Measurements from ENCODE around the gene AFAP1. TPM values are rescaled to one million over a fixed set of nuclear protein-coding genes. Genes with fewer than 3 reads are reported as not detected.

The AFAP1 gene
- total RNA-seq, 4 donors from 2014 or later, result 4.4 to 16.6 (median 10.7) TPM

DNA sequence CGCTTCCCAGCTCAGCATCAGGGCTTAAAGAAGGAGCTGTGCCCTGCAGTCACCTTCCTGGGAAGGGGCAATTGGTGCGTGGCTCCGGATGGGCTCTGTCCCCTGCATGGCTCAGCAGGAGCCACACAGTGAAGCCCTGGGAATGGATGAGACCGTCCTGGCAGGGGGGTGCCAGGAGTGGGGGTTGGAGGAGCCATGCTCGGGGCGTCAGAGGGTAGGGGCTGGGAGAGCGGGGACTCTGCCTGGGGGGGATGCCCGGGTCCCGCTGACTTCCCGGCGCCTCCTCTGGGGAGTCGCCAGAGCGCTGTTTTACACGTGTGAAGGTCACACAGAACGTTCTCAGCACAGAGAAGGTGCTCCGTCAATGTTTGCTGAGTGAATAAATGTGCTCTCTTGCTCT is 184.1 kb downstream of the AFAP1 start:
- H3K27me3 ChIP-seq, result peaks cover 0 to 27% (median 0%) of the 10 kb centered on the region in 4 donors
- H3K4me1 ChIP-seq, result peaks cover 0 to 38% (median 6%) of the 10 kb centered on the region in 3 donors
- no peaks in the 10 kb centered on the region for H3K9me3 ChIP-seq
- peaks cover 0 to 10% (median 0%) of the 10 kb centered on the region in 3 donors for H3K36me3 ChIP-seq
- TF ChIP-seq CTCF (IDR thresholded peaks at IDR 0.05) (no peak), POLR2A (IDR thresholded peaks at IDR 0.05) (no peak)
- WGBS, 2 donors, result 60 to 81% methylated on average over 1 to 12 of the region's 16 CpGs
- no peak overlapping the region for H3K27ac ChIP-seq
- intact Hi-C loops (cut with DNase I), result no loop called here
- no peak for DNase-seq
- no peak overlapping the region for H3K4me3 ChIP-seq

- H3K9me3 ChIP-seq, result no peaks in the 10 kb centered on the region
- 82 to 91% methylated on average over 11 to 20 of the region's 21 CpGs for WGBS, 2 donors
- DNase-seq, result no peak
- H3K27ac ChIP-seq, result no peak overlapping the region
- H3K4me3 ChIP-seq, result no peak overlapping the region
- intact Hi-C loops (cut with DNase I), result no loop called here
- peaks cover 0 to 2% (median 0%) of the 10 kb centered on the region in 3 donors for H3K36me3 ChIP-seq
- TF ChIP-seq POLR2A (IDR thresholded peaks at IDR 0.05), result no peak
- TF ChIP-seq CTCF (IDR thresholded peaks at IDR 0.05), result no peak
- peaks cover 0 to 46% (median 6%) of the 10 kb centered on the region in 3 donors for H3K4me1 ChIP-seq
- peaks cover 0 to 30% (median 0%) of the 10 kb centered on the region in 4 donors for H3K27me3 ChIP-seq
Measured at GRCh38 chr4:7754565-7755262, 184.9 kb downstream of the AFAP1 start.

GRCh38 chr4:7753931-7754465 is 185.7 kb downstream of the AFAP1 start:
- no peak for DNase-seq
- 73 to 79% methylated on average over 11 to 15 of the region's 15 CpGs for WGBS, 2 donors
- intact Hi-C loops (cut with DNase I), result no loop called here

DNA sequence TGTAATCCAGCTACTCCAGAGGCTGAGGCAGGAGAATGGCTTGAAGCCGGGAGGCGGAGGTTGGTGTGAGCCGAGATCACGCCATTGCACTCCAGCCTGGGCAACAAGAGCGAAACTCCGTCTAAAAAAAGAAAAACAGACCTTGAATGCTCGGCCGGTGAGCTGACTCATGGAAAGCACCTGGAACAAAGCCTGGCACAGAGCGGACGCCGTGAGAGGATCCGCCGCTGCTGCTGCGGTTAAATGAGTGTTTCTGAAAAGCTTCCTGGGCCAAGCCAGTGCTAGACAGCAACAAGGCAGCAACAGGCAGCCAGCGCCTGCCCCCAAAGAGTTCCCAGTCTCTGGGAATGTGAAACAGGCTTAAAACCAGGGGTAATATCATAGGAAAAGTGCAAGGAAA is 186.4 kb downstream of the AFAP1 start:
- Histone ChIP-seq H3K36me3 (no peaks in the 10 kb centered on the region), H3K27me3 (peaks cover 0 to 38% (median 0%) of the 10 kb centered on the region in 4 donors), H3K4me1 (peaks cover 0 to 44% (median 9%) of the 10 kb centered on the region in 3 donors), H3K4me3 (no peak overlapping the region), H3K9me3 (no peaks in the 10 kb centered on the region), H3K27ac (no peak overlapping the region)
- WGBS, 2 donors, result 22 to 45% methylated on average over 13 to 15 of the region's 15 CpGs
- TF ChIP-seq POLR2A (IDR thresholded peaks at IDR 0.05), result no peak
- TF ChIP-seq CTCF (IDR thresholded peaks at IDR 0.05), result no peak
- intact Hi-C loops (cut with DNase I), result no loop called here
- no peak for DNase-seq

More at GRCh38 chr4:7753931-7754465, 185.7 kb downstream of the AFAP1 start:
- TF ChIP-seq POLR2A (IDR thresholded peaks at IDR 0.05) (no peak), CTCF (IDR thresholded peaks at IDR 0.05) (no peak)
- peaks cover 0 to 30% (median 0%) of the 10 kb centered on the region in 4 donors for H3K27me3 ChIP-seq
- H3K4me3 ChIP-seq, result no peak overlapping the region
- H3K27ac ChIP-seq, result no peak overlapping the region
- no peaks in the 10 kb centered on the region for H3K9me3 ChIP-seq
- H3K4me1 ChIP-seq, result peaks cover 0 to 49% (median 9%) of the 10 kb centered on the region in 3 donors
- no peaks in the 10 kb centered on the region for H3K36me3 ChIP-seq

DNA sequence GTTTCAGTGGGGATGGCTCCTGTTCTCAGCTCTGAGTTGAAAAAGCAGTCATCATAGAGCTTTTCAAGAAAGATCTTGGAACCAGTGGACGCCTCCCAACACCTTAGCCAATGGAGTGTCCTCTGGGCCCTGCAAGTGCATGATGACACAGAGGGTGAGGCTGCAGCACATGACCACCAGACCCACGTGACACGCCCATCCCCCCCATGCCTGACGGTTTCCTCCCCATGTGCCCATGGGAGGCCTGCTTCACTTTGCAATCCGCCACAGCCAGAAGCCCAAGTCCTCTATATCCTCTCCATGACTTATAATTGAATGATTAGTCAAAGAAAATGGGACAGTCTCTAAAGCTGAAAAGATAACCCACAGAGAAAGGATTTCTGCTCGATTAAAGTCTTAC is 187.0 kb downstream of the AFAP1 start:
- Histone ChIP-seq H3K9me3 (no peaks in the 10 kb centered on the region), H3K4me1 (peaks cover 0 to 38% (median 9%) of the 10 kb centered on the region in 3 donors), H3K27me3 (peaks cover 0 to 44% (median 0%) of the 10 kb centered on the region in 4 donors), H3K36me3 (no peaks in the 10 kb centered on the region), H3K27ac (no peak overlapping the region), H3K4me3 (no peak overlapping the region)
- WGBS, 2 donors, result 69 to 87% methylated on average over 5 of the region's 6 CpGs
- intact Hi-C loops (cut with DNase I), result no loop called here
- DNase-seq, result no peak
- TF ChIP-seq POLR2A (IDR thresholded peaks at IDR 0.05) (no peak), CTCF (IDR thresholded peaks at IDR 0.05) (no peak)

All from esophagus squamous epithelium (tissue), 5 donors.